Activated naive CD8-positive, alpha-beta T cell treated with anti-CD3 and anti-CD28 coated beads for 36 hours (primary cell): ENCODE measurements around the gene UCKL1. TPM values are rescaled to one million over a fixed set of nuclear protein-coding genes. Genes with fewer than 3 reads are reported as not detected.

ENCODE experiments used
- DNase-seq: peaks from one replicate; pipeline ENCODE4 v3.0.0; 2021
- H3K27ac Mint-ChIP-seq: one replicate; pipeline ENCODE4 v1.8.0; 2022; ENCODE audit warnings: mild to moderate bottlenecking, moderate library complexity, mixed read lengths
- H3K27me3 Mint-ChIP-seq: one replicate; pipeline ENCODE4 v1.8.0; 2022; ENCODE audit warnings: mild to moderate bottlenecking, mixed read lengths
- H3K36me3 Mint-ChIP-seq: one replicate; pipeline ENCODE4 v1.8.0; 2021; ENCODE audit warnings: mild to moderate bottlenecking, mixed read lengths
- H3K4me1 Mint-ChIP-seq: one replicate; pipeline ENCODE4 v1.8.0; 2021; ENCODE audit warnings: mixed read lengths
- H3K4me3 Mint-ChIP-seq: one replicate; pipeline ENCODE4 v1.8.0; 2022; ENCODE audit warnings: mild to moderate bottlenecking, moderate library complexity, mixed read lengths
- H3K9me3 Mint-ChIP-seq: one replicate; pipeline ENCODE4 v1.8.0; 2022; ENCODE audit warnings: mixed read lengths
- total RNA-seq, 2 experiments: library from RNA; stranded (reverse); gene quantifications; one replicate each; pipeline ENCODE4 v1.2.3, GENCODE V29; 2021

UCKL1 gene
- total RNA-seq, 2 experiments from 2014 or later = 27.6 to 28.9 TPM

GRCh38 chr20:63908008-63908682 is 48.1 kb downstream of the UCKL1 start:
- DNase-seq = no peak
- Mint-ChIP-seq H3K27ac (no peak overlapping the region), H3K27me3 (no peaks in the 10 kb centered on the region), H3K9me3 (no peaks in the 10 kb centered on the region), H3K36me3 (peaks cover 9% of the 10 kb centered on the region), H3K4me1 (peaks cover 35% of the 10 kb centered on the region), H3K4me3 (no peak overlapping the region)

GRCh38 chr20:63903796-63904561 is 52.2 kb downstream of the UCKL1 start:
- H3K4me3 Mint-ChIP-seq = no peak overlapping the region

GRCh38 chr20:63900413-63900812 is 55.8 kb downstream of the UCKL1 start:
- Mint-ChIP-seq H3K27ac (no peak overlapping the region), H3K9me3 (no peaks in the 10 kb centered on the region), H3K27me3 (no peaks in the 10 kb centered on the region), H3K4me3 (no peak overlapping the region), H3K36me3 (peaks cover 29% of the 10 kb centered on the region), H3K4me1 (peaks cover 57% of the 10 kb centered on the region)
- DNase-seq = no peak

More at GRCh38 chr20:63903796-63904561, 52.2 kb downstream of the UCKL1 start:
- Mint-ChIP-seq H3K27ac (peak overlapping the region; percentile 34), H3K4me1 (peaks cover 36% of the 10 kb centered on the region), H3K9me3 (no peaks in the 10 kb centered on the region), H3K36me3 (peaks cover 16% of the 10 kb centered on the region), H3K27me3 (no peaks in the 10 kb centered on the region)
- no peak for DNase-seq

- Mint-ChIP-seq H3K4me3 (no peak overlapping the region), H3K27ac (peak overlapping the region; percentile 56), H3K4me1 (peaks cover 55% of the 10 kb centered on the region), H3K9me3 (no peaks in the 10 kb centered on the region), H3K36me3 (peaks cover 27% of the 10 kb centered on the region), H3K27me3 (no peaks in the 10 kb centered on the region)
- no peak for DNase-seq
These were observed 57.2 kb downstream of the UCKL1 start for GRCh38 chr20:63898882-63899558.

- Mint-ChIP-seq H3K27me3 (no peaks in the 10 kb centered on the region), H3K4me1 (peaks cover 53% of the 10 kb centered on the region), H3K36me3 (peaks cover 26% of the 10 kb centered on the region), H3K9me3 (no peaks in the 10 kb centered on the region), H3K4me3 (no peak overlapping the region), H3K27ac (peak overlapping the region; percentile 1)
- DNase-seq = no peak
These were observed 58.1 kb downstream of the UCKL1 start for GRCh38 chr20:63897978-63898561.

- peaks cover 19% of the 10 kb centered on the region for H3K36me3 Mint-ChIP-seq
- peak; percentile 48 for DNase-seq
- H3K27me3 Mint-ChIP-seq = no peaks in the 10 kb centered on the region
- H3K9me3 Mint-ChIP-seq = no peaks in the 10 kb centered on the region
- peak overlapping the region; percentile 94 for H3K27ac Mint-ChIP-seq
- peak overlapping the region; percentile 92 for H3K4me3 Mint-ChIP-seq
- H3K4me1 Mint-ChIP-seq = peaks cover 44% of the 10 kb centered on the region
These were observed 59.7 kb downstream of the UCKL1 start for GRCh38 chr20:63896264-63897105.

GRCh38 chr20:63895952-63896263 is 60.3 kb downstream of the UCKL1 start:
- H3K4me1 Mint-ChIP-seq = peaks cover 38% of the 10 kb centered on the region
- peak overlapping the region; percentile 94 for H3K27ac Mint-ChIP-seq
- DNase-seq = no peak
- H3K9me3 Mint-ChIP-seq = no peaks in the 10 kb centered on the region
- H3K27me3 Mint-ChIP-seq = no peaks in the 10 kb centered on the region
- H3K4me3 Mint-ChIP-seq = peak overlapping the region; percentile 92
- H3K36me3 Mint-ChIP-seq = peaks cover 16% of the 10 kb centered on the region

GRCh38 chr20:63895202-63895951 is 60.8 kb downstream of the UCKL1 start:
- H3K4me1 Mint-ChIP-seq = peaks cover 35% of the 10 kb centered on the region
- no peaks in the 10 kb centered on the region for H3K27me3 Mint-ChIP-seq
- H3K4me3 Mint-ChIP-seq = peak overlapping the region; percentile 92
- peak overlapping the region; percentile 94 for H3K27ac Mint-ChIP-seq
- peaks cover 16% of the 10 kb centered on the region for H3K36me3 Mint-ChIP-seq
- no peaks in the 10 kb centered on the region for H3K9me3 Mint-ChIP-seq
- no peak for DNase-seq

- peak; percentile 96 for DNase-seq
- Mint-ChIP-seq H3K4me1 (peaks cover 33% of the 10 kb centered on the region), H3K9me3 (no peaks in the 10 kb centered on the region), H3K4me3 (peak within 1 kb of the TSS; percentile 92), H3K27me3 (no peaks in the 10 kb centered on the region), H3K36me3 (peaks cover 16% of the 10 kb centered on the region), H3K27ac (peak within 1 kb of the TSS; percentile 94)
These were observed 61.6 kb downstream of the UCKL1 start, which contains the start of gene DNAJC5 for GRCh38 chr20:63894358-63895201. Gene DNAJC5, plus strand, starts transcription at chr20:63895126. Its CDS starts 33,220 bp downstream, at chr20:63928346.

GRCh38 chr20:63893999-63894357 is 62.2 kb downstream of the UCKL1 start:
- Mint-ChIP-seq H3K27ac (peak overlapping the region; percentile 27), H3K4me3 (peak overlapping the region; percentile 67), H3K36me3 (peaks cover 16% of the 10 kb centered on the region), H3K9me3 (no peaks in the 10 kb centered on the region), H3K4me1 (peaks cover 30% of the 10 kb centered on the region), H3K27me3 (no peaks in the 10 kb centered on the region)
- no peak for DNase-seq

- H3K27ac Mint-ChIP-seq = no peak overlapping the region
- no peak for DNase-seq
- H3K36me3 Mint-ChIP-seq = peaks cover 8% of the 10 kb centered on the region
- no peaks in the 10 kb centered on the region for H3K9me3 Mint-ChIP-seq
- peaks cover 14% of the 10 kb centered on the region for H3K4me1 Mint-ChIP-seq
- H3K27me3 Mint-ChIP-seq = no peaks in the 10 kb centered on the region
- no peak overlapping the region for H3K4me3 Mint-ChIP-seq
These were observed 63.8 kb downstream of the UCKL1 start for GRCh38 chr20:63892402-63892801.

GRCh38 chr20:63891061-63892002 is 64.9 kb downstream of the UCKL1 start:
- no peak for DNase-seq
- no peaks in the 10 kb centered on the region for H3K9me3 Mint-ChIP-seq
- H3K36me3 Mint-ChIP-seq = peaks cover 6% of the 10 kb centered on the region
- peaks cover 6% of the 10 kb centered on the region for H3K4me1 Mint-ChIP-seq
- H3K4me3 Mint-ChIP-seq = no peak overlapping the region
- H3K27me3 Mint-ChIP-seq = no peaks in the 10 kb centered on the region
- H3K27ac Mint-ChIP-seq = no peak overlapping the region
